Measurements from ENCODE around the gene KCNIP3.

KCNIP3 gene

DNA sequence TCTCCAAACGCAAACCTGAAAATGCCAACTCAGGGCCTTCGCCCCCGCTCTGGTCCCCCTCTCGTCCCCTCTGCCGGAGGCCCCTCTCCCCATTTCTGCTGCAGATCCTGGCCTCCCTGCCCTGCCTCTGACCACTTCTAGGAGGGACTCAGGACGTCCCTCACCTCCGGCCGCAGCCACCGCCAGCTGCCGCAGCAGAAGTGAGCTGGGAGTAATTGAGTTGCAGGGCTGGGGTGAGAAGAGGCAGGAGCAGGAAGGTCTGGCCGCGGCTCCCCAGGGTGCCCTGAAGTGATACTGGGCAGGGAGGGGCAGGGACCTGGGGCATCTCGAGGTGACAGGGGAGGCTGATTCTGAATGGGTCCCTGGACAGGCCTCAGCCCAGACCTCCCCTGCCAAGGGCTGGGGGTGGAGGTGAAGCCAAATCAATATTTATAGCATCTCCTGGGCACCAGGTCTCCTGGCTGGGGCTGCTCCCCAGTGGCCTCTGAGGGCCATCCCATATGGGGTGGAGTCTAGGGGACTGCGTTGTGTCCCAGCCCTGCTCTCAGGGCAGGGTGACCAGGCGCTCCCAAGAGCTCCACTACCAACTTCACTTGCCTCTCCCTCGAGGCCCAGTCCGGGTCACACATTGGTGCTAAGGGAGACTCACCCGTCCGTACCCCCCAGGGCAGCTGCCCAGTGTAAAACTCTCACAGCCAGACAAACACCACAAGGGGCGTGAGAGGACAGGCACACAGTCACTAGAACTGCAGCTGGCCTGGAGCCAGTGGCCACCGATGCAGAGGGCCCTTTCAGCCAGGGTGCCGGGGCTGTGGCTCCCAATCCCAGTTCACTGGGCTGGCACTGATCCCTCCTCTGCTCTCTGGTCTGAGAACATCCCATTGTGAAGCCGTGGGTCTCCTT, 33.0 kb downstream of the KCNIP3 start:
- no peak for DNase-seq (ENCODE audit: low read depth)

DNA sequence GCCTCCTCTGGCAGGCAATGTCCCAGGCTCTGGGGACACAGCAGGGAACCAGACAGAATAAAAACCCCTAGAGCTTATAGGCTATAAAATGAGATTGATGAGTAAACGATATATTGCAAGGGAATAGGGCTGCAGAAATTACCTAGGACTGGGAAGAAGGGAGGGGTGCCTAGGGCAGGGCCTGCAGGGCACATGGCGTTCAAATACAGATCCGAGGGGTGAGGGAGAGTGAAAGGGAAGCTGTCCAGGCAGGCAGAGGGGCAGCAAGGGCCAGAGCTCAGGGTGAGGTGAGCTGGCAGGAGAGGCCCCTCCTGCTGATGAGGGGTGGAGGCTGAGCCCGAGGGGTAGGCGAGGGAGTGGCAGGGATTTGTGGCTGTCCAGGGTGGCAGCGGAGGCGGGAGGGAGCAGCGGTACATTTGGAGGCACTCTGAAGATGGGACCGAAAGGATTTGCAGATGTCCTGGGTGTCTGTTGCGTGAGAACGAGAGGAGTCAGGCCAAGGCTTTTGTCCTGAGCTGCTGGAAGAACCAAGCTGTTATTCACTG, 33.7 kb downstream of the KCNIP3 start:
- no peak for DNase-seq (ENCODE audit: low read depth)

DNA sequence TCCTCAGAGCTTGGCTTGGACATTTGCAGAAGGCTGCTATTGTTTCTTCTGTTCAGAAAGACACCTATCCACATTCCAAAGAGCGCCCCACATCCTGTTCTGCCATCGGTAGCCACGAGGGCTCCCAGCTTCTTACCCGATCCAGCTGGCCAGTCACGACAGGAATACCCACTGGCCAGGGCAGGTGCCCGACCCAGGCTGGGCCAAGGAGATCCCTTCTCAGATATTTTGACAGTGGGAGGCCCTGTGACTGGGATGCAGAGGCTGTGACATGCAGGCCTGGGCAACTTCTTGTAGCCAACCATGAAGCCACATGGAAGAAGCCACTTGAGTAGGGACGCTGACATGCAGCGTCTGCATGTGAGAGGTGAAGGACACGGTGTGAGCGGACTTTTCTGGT, 34.5 kb downstream of the KCNIP3 start:
- DNase-seq (ENCODE audit: low read depth), result no peak

DNA sequence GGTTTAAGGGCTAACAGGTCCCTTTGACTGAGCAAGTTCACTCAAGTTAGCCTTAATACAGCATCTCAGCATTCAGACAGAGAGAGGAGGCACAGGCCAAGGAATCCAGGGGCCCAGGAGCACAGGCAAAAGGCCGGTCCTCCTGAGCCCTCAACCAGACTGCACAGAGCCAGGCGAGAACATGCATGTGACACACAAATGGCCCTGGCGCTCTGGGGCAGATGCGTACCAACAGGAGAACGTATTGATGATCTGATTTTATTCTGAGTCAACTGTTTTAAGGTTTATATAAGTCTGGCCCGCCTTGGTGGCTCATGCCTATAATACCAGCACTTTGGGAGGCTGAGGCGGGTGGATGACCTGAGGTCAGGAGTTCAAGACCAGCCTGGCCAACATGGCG, 34.9 kb downstream of the KCNIP3 start:
- DNase-seq (ENCODE audit: low read depth), result no peak

DNA sequence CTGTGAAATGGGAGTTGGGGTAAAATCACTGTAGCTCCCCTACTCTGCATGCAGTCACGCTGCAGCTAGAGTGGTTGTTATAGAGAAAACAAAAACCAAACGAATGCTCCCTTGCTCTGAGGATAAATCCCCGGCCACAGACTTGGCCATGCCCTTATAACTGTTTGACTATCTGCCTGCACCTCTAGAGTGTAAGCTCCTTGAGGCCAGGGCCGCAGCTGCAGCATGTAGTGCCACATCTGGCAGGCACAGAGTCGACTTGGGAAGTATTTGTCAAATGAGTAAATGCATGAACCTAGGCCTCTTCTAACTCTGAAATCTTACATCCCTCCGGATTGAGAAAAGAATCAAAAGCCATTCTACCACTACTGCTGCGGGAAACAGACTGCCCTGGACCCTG, 35.9 kb downstream of the KCNIP3 start:
- no peak for DNase-seq (ENCODE audit: low read depth)

DNA sequence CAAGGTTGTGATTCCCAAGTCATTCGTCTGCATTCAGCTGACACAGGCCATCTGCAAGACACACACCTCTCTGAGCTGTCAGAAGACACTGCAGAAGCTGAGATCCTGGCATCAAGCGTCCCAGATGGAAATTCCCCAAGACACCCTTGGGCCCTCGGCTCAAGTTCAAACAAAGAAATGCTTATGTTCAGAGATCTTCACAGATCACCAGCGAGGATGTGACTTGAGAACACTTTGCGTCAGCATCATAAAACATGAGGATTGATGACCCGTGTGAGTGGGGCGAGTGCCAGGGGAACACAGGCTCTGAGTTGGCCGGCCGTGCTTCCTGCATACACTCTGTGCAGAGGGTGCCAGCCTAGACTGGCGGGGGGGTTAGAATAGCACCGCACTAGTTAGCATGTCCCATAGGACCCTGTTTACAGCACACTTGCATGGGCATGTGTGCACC, 36.8 kb downstream of the KCNIP3 start:
- DNase-seq (ENCODE audit: low read depth), result no peak

DNA sequence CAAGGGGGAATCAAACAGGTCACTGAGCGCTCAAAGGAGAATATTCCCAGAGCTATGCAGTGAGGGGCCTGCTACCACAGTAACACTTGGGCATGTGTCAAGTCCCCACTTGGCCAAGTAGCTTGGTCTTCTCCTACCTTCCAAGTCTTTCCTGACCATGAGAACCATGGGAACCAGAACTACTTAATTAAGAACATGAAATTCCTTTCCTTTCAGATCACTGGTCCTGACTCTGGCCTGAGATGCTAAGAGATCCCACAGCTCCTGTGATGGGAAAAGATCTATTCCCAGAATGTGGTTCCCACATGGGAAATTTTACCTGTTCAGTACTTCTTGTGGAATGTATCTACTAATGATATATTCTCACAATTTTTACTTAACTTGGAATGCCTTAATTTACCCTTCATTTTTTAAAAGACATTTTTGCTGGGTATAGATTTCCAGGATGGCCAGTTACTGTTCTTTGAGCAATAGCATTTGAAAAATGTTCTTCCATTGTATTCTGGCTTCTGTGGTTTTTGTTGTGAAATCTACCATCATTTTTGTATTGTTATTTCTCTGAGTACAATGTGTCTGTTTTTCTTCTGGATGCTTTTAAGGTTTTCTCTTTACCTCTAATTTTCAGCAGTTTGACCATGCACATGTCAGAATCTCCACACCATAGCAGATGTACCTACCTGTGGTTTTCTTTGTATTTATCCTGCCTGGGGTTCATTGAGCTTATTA, 37.9 kb downstream of the KCNIP3 start:
- DNase-seq (ENCODE audit: low read depth), result no peak

DNA sequence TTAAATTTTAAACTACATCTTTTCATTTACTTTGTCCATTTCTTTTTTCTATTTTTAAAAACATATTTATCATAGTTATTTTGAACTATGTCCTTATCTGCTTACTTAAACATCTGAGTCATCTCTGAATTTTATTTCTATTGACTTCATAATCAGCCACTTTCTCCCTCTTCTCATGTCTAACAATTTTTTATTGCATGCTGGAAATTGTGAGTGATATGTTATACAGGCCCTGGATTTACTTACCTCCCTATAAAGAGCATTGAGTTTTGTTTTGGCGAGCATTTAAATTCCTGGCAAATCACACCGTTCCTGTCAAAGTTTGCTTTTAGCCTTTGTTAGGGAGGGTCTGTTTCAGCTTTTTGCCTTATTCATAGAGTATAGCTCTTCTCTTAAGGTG, 39.3 kb downstream of the KCNIP3 start:
- no peak for DNase-seq (ENCODE audit: low read depth)

DNA sequence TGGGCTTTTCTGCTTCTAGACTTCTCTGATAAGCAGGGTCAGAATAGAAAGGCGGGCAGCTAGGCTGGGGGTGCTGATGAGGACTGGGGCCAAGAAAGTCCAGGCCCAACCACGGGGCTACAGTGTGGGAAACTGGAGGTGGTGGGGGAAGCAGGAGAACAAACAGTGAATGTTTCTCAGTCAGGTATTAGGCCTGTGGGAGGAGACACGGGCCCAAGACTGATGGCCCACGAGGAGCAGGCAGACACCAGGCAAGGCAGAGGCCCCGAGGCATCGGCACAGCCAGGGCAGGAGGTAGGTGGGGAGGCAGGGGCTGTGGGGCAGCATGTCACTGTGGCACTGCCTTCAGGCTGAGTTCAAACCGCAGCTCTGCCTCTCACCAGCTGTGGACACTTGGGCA, 40.7 kb downstream of the KCNIP3 start:
- no peak for DNase-seq (ENCODE audit: low read depth)

DNA sequence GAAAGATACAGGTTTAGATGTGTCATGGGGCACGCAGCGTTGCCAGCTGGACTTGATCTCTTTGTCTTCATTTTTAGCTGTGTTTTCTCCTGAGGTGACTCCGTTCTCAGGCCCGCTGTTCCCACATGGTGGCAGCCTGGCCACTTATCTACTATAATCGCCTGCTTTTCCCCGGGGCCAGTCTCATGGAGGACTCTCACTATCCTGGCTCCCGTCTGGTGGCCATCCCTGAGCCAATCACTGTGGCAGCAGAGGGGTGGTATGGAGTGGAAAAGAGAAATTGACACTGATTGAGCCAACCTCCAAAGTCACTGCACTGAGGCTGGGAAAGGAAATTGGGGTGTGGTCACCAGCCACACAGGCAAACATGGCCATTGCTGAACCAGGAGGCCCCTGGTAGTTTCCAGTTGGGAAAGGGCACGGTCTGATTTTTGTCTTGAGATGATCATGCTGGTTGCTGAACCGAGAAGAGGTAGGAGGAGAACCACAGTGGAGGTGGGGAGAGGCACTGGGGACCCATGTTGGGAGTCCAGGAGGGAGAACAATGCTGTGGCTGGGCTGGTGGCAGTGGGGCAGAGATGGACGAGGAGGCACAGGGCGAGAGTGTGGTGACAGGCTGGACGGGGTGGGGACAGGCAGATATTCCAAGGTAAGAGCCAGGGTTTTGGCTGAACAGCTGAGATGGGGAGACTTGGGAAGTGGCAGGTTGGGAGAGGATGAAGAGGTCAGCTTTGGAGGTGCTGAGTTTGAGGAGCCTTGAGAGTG, 45.6 kb downstream of the KCNIP3 start:
- no peak for DNase-seq (ENCODE audit: low read depth)

DNA sequence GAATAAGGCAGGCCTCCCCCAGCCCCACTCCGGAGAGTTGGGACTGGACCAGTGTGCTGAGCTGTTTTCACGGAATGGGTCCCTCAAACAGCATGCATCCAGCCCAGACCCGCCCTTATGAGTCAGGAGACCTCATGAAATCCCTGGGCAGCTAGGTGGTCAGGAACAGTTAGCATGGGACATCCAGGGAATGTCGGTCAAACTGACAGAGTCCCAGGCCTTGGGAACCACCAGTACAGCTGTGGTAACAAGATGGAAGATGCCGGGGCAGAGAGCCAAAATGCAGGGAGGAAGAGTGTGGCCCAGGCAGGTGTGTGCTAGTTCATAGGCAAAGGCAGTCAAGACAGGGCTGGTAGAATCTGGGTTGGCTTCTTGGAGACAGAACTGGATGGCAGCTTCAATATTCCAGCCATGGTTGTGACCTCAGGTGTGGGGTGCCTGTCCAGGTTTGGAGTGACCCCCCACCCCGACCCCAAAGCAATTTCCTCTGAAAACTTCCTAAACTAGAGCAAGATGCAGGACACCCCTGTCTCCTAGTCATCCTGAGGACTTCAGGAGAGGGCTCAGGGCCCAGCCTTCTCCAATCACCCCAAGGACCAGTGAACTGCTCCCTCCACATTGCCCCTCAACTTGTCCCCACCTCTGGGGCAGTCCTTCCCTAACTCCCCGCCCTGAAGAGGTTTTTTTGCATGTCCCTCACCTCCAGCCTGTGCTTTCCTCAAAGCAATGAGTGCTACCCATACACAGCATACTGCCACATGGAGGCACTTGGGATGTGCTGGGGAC, 46.5 kb downstream of the KCNIP3 start:
- DNase-seq (ENCODE audit: low read depth), result no peak

DNA sequence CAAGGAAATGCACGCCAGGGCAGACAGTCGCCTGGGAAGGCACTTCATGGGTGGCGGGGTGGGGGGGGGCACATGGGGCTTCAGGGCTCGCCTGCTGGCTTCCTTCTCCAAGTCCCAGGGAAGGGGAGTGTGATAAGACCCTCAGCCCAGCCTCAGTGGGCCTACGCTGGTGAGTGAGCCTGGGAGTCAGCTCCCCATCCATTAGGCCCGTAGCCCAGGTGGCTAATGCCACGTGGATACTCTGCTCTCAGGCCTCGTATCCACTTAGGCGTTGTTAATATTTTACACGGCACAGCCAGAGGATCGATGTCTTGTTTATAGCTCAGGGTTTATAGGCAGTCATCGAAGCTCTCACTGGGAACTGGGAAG, 47.1 kb downstream of the KCNIP3 start:
- DNase-seq (ENCODE audit: low read depth), result no peak

DNA sequence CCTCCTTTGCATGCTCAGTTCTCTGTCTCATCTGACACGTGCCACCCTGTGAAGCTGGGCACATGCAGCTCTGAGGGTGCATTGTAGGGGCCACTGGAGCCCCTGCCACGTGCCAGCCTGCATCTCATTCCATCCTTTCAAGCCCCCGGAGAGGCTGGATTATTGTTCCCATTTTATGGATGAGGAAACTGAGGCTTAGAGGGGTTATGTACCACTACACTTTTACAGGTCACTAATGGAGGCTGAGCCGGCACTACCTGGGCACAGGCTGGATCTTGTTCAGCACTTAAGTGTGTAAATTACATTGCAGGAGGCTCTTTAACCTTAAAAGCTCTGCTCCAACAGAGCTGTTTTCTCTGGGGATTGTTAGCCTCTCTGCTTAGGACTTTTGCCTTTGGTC, 47.5 kb downstream of the KCNIP3 start:
- DNase-seq (ENCODE audit: low read depth), result no peak

DNA sequence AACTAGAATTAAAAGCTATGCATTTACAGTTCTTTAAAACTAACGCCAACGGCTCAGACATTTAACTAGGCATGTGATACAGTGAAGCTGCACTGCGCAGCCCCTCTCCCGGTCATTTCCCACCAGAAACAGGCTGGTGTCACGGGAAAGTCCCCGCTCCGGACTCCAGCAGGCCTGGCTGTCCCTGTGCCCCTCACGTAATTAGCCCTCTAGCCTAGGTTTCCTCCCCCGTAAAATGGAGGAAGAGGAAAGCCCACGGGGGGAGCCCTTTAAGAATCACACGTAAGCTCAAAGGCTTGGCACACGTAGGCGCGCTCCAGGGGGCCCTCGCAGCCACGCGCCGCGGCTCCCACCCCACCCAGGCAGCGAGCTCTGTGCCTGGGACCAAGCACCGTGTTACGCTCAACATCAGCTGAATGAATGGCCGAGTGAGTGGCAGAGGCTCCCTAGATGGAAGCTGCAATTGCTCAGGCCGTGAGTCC, 48.0 kb downstream of the KCNIP3 start:
- DNase-seq (ENCODE audit: low read depth), result no peak

DNA sequence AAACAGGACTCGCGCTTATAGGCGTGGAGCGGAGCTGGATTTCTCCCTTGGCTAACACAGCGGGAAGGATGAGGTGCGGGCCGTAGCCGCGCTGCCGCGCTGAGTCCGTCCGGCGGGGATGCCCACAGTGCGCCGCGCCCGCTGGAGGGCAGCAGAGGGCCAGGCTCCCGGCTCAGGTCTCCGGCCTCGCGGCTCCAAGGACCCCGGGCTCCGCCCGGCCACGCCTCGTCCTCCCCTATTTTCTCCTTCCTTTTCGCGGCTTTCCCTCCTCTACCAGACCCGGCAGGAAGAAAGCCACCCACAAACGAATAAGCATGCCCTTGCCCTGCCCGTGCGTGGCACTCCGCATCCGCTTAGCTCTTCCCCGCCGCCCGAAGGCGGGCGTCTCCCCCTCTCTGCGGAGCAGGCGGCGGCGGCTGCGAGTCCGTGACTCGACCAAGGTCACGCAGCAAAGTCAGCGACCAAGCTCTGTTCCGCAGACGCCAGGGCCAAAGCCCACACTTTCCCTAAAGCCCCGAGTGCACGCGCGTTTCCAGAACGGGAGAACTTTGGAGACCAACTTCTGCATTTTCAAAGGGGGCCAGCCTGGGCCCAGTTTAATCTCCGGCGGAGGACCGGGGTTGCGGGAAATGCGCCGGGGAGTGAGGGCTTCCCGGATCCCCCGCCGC, 48.5 kb downstream of the KCNIP3 start:
- DNase-seq (ENCODE audit: low read depth), result peak; percentile 18

DNA sequence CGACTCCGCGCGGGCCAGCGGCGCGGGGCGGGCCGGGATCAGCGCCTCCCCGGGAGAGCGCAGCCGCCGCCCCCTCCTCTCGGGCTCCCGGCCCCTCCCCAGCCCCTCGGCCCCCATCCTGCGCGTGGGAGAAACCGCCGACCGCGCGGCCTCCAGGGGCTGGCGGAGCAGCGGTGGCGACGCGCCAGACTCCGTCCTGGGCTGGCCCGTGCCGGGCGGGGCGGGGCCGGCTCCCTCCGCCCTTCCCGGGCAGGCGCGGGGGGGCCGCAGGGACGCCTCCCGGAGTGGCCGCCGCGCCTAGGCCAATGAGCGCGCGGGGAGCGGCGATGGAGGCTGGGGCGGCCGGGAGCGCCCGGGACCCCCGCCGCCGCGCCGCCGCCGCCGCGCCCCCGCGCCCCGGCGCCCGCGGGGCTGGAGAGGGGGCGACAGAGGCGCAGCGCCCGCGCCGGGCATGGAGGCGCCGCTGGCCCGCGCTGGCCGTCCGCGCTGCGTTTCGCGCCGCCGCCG, 49.1 kb downstream of the KCNIP3 start:
- no peak for DNase-seq (ENCODE audit: low read depth)

DNA sequence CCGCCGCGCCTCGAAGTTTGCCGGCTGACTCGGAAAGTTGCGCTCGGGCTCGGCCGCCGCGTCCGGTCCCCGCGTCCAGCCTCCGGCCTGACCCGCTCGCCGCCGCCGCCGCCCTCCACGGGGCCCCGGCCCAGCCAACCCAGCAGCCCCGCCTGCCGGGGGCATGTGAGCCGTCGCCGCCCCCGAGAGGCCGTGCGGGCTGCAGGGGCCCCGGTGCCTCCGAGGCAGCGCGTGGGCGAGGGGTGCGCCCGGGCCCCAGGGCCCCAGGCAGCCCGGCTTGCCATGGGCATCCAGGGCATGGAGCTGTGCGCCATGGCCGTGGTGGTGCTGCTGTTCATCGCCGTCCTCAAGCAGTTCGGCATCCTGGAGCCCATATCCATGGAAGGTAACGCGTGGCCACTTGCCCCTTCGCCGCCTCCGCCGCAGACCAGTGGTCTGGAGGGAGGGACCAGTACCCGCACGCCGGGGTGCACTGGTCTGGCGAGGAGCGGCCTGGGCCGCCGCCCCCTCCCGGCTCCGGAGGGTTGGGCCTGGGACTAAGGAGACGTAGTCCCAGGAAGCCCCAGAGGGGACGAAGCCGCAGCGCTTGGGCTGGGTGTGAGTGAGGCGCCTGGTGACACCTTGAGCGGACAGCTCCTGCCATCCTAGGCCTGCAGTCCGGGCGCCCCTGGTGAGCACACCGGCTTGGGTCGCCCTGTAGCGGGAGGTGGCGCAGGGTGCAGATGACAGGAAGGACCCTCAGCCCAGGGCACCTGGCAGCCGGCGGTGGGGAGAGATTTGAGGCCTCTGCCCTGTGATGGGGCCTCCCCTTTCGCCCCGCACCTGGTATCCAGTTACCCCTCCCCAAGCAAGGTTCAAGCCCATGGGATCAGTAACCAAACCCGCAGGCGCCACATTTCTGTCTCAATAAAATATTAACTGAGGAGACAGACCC, 49.9 kb downstream of the KCNIP3 start:
- DNase-seq (ENCODE audit: low read depth), result no peak

DNA sequence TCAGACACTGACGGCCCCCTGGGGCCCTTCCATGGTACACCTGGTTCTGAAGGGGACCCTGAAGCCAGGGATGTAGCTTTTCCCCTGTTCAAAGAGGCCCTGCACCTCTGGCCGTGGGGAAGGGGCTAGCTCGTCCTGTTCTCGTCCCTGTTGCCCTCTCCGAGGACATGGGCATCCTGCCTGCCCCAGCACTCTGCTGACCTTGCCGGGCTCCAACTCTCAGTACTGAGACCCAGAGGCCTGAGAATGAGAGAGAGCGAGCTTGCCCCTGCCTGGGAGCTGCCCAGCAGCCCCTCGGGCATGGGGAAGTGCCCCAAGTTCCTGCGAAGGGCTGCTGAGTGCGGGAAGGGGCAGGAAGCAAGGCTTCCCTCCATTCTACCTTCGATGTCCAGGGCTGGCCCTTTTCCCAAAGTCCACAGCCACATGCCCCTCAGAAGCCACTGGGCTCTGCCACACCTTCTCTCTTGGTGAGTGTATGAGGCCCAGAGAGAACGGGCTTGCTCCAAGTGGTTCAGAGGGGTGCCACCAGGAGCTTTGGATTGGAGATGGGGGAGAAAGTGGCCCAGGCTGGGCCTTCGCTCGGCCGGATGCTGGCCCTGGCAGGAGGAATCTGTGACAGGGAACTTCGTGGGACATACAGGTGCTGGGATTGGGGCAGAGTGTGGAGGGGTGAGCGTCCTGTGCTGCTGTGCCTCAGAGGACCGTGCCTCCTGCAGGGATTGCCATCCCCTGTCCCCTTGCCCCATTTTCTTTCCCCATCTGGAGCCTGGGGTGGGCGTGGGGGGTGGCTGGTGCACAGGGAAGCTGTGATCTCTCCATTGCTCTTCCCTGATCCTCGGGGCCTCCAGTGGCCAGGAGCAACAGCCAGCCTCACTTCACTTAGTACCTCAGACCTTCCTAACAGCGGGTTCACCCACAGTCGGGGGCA, 50.8 kb downstream of the KCNIP3 start:
- DNase-seq (ENCODE audit: low read depth), result no peak
